Thyroid gland (tissue), 4 donors: Measurements from ENCODE around the gene FEZF2.

ENCODE experiments used
- POLR2A ChIP-seq, 2 donors: fragments of 450-650 bp; IDR thresholded peaks; one replicate each; pipeline ENCODE4 v1.6.1; 2017; ENCODE audit warnings: antibody characterized with exemption in 2 of 2, mild to moderate bottlenecking in 2 of 2, moderate library complexity in 1 of 2
- TF ChIP-seq, protein P1 (sequence below), 6 experiments: fragments of 200-600 bp in 3 of 6; fragments of 450-650 bp in 3 of 6; sonication (generic) in 3 of 6; IDR thresholded peaks; one replicate each; pipeline ENCODE4 v1.5.1; 2016 to 2019; ENCODE audit warnings: antibody characterized with exemption in 6 of 6, mild to moderate bottlenecking in 2 of 6, inconsistent platforms in 1 of 6, moderate library complexity in 1 of 6

DNA sequence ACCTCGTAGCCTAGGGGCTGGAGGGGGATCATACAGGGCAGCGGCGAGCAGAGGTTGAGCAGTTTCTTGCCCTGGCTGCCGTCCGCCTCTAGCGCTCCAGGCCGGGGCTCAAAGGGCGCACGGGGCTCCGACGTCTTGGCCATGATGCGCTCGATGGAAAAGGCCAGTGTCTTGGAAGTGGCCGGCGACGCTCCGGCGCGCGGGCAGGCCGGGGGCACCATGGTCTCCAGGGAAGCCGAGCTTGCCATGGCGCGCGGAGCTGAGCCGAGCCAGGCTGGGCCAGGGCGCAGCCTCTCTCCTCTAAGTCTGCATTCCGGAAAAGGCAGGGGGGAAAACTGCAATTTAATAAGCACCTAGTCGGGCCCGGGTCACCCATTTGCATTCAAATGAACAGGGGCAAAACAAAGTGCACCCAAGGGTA lies 719 bp downstream of the FEZF2 start:
- TF ChIP-seq POLR2A (IDR thresholded peaks at IDR 0.05): no peak
- TF ChIP-seq, protein P1, sequence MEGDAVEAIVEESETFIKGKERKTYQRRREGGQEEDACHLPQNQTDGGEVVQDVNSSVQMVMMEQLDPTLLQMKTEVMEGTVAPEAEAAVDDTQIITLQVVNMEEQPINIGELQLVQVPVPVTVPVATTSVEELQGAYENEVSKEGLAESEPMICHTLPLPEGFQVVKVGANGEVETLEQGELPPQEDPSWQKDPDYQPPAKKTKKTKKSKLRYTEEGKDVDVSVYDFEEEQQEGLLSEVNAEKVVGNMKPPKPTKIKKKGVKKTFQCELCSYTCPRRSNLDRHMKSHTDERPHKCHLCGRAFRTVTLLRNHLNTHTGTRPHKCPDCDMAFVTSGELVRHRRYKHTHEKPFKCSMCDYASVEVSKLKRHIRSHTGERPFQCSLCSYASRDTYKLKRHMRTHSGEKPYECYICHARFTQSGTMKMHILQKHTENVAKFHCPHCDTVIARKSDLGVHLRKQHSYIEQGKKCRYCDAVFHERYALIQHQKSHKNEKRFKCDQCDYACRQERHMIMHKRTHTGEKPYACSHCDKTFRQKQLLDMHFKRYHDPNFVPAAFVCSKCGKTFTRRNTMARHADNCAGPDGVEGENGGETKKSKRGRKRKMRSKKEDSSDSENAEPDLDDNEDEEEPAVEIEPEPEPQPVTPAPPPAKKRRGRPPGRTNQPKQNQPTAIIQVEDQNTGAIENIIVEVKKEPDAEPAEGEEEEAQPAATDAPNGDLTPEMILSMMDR (IDR thresholded peaks at IDR 0.05): no peak
